HG02885 (cell line): Measurements from ENCODE around the gene SLC25A28.

ENCODE experiments used
- ATAC-seq: cut with Tn5 transposase; IDR thresholded peaks from one replicate; pipeline ENCODE4 v1.9.1; 2021; ENCODE audit warnings: mild to moderate bottlenecking; ENCODE audit not compliant: unreplicated experiment, poor library complexity

SLC25A28 gene, protein sequence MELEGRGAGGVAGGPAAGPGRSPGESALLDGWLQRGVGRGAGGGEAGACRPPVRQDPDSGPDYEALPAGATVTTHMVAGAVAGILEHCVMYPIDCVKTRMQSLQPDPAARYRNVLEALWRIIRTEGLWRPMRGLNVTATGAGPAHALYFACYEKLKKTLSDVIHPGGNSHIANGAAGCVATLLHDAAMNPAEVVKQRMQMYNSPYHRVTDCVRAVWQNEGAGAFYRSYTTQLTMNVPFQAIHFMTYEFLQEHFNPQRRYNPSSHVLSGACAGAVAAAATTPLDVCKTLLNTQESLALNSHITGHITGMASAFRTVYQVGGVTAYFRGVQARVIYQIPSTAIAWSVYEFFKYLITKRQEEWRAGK

DNA sequence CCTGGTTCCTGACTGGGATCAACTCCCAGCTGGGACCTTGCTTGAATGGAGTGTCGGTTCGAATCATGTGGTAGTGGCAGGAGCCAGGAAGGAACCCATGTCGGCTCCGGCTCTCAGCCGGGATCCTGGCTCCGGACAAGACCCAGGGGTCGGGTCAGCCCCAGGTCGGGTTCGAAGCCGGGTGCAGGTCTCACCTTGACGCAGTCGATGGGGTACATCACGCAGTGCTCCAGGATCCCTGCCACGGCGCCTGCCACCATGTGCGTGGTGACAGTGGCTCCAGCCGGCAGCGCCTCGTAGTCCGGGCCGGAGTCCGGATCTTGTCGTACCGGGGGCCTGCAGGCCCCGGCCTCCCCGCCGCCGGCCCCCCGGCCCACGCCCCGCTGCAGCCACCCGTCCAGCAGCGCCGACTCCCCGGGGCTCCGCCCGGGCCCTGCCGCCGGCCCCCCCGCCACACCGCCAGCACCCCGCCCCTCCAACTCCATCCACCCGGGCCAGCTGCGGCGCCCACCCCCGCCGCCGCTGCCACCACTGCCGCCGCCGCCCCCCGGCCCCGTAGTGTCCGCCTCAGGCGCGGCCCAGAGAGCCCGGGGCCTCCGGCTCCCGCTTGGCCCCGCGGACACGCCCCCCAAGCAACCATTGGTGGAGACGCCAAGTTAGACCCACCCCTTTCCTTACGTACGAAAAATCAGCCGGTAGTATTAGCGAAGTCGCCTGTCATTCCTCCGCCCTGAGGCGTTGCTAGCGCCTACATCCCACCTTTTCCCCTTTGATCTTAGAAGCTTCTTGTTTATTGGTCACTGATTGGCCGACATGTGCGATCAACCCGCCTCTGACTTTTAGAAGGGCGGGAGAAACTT, at the start of gene SLC25A28:
Gene SLC25A28, minus strand, starts transcription at position 589 of the 860 bp plus-strand sequence. Its CDS starts 104 bp downstream, at position 485.
- ATAC-seq: peak; percentile 80

DNA sequence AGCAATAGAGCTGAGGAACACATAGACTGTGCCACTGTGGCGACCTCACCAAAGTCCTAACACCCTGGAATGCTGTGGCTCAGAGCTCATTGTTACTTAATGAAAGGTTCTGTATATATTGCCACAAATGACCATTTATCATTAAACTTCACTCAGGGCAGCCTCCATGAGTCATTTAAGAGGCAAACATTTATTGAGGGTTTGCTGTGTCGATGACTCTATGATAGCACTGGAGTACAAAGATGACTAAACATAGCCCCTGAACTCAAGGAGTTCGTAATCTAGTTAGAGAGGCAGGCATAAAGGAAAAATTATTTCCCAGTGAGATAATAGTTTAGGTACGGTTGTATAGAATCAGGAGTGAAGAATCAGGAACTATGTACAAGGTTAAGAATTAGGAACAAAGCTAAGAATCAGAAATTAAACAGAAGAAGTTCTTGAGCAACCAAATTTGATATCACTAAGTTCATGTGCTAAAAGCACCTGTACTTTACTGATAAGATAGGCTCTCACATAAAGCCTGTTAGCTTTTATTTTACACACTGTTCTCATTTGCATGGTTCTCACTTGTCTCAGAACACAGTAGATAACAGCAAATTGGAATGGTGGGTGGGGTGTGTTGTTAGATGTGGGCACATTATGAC, 47.0 kb upstream of the SLC25A28 start:
- ATAC-seq: no peak

DNA sequence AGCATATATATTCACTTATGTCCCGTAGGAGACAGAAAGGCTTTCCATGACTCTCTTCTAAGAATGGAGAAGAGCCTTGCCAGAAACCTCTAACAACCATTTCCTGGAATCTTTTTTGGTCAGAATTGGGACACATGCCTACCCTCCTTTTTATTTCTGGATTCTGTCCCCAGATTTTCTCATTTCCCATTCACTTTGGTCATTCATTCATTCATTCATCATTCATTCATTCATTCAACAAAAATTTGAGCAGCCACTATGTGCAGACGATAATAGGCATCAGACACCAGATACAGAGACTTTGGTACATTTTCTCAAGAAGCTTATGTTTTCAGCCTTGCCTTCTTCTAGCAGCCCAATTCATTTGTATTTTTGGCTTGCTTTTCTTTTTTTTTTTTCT, 45.1 kb upstream of the SLC25A28 start:
- ATAC-seq: no peak

DNA sequence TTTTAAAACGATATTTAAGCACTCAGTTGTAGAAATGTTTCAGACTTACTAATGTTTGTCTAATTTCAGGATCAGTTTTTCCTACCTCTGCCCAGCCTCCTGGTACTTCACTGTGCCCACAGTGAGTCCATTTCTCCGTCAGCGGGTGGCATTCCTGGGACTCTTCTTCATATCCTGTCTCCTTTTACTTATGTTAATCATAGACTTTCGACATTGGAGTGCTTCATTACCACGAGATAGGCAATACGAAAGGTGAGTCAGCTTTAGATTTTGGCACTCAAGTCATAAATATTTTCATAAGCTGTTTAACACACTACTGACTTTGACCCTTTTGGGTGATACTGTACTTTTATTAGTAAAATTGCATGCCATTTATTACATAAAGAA, 41.1 kb upstream of the SLC25A28 start:
- ATAC-seq: no peak

DNA sequence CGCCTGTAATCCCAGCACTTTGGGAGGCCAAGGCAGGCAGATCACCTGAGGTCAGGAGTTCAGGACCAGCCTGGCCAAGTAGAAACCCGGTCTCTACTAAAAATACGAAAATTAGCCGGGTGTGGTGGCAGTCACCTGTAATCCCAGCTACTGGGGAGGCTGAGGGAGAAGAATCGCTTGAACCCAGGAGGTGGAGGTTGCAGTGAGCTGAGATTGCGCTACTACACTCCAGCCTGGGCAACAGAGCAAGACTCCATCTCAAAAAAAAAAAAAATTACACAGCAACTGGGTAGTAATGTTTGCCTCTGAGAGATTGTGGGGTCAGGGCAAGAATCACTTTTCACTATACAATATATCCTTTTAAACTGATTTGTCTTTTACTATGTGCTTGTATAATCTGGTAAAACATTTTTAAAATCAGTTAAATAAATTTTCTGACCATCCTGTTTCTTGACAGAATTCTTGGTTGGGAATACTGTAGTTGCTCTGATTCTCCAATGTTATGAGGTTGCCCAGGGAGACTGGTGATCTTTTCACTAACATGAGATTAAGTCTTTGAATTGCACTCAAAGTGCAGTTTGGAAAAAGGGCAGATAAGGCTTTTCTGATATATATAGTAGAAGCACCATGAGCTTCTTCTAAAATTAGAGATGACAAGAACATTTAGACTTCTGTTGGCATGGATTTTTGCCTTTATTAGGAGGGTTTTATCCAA, 40.6 kb upstream of the SLC25A28 start:
- no peak for ATAC-seq

DNA sequence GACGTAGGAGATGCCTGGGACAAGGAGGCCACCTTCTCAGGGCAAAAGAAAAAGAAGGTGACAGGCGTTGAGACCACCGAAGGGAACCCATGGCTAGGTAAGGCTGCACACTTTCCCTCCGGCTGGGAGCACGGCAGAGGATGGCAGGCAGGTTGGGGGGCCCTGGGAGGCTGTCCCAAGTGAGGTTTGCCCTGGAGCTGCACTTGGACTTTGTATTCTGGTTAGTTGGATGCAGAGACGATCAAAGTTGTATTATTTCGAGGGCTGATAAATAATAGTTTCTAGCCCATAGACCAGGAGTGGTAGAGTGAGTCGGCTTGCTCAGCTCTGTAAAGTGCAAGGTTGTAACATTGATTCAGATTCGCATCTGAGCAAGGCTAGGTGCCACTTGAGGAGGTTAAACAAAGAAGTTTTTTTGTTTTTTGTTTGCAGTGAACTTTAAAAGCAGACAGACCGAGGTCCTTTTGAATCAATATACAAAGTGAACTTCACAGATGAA, 39.7 kb upstream of the SLC25A28 start:
- ATAC-seq: no peak

DNA sequence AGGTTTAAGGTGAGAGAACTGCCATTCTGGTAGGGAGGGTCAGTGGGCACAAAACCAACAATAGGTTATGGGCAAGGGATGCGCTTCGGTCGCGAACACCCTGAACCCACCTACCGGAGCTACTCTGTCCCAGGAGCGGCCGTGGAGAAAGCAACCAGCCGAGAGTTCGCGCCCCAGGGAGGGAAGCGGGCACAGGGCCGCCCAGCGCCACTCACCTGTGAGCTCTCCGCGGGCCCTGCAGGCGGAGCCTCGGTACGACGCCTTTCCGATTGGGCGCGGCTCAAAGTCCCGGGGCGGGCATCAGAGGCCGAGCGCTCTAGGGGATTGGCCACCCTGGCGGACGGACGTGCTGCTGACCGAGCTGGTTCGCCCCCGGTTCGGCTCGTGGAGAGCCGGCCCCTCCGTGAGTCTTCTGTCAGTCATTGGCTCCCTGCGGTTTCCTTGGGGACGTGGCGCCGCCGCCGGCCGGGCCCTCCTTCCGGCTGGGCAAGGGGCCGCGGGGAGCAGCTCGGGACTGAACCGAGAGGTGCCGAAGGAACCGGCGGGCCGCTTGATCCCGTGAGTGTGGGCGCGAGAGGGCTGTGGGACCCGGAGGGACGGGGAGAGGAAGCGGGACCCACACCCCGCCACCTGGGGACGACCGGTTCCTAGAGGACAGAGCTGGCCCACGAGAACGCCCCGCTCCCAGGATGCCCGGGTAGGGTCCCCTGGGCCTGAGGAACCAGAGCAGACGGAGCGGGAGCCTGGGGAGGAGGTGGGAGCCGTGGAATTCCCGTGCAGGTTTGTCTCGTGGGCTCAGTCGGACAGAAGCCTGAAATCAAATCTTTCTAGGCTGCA, 39.0 kb upstream of the SLC25A28 start, which contains the start of gene ENTPD7:
Gene ENTPD7, plus strand, starts transcription at position 479 of the 837 bp plus-strand sequence. CDS start 448 bp downstream, outside the sequence.
- ATAC-seq: peak; percentile 100

DNA sequence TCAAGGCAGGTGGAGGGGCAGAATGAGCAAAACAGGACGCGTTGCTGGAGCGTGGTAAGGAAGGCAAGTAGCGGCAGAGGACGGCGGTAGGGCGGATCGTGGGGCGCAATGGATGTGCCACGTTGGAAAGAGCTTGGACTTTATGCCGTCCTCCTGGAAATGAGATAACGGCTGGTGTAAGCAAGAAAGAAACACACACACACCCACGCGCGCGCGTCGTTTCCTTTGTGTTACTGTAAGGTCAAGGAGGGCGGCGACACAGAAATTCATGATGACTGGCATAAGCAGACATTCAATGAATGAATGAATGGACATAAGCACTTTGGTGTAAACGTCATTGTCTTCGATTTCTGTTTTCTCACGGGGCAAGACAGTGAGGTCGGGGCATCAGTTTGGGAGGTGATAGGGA, 38.4 kb upstream of the SLC25A28 start:
- ATAC-seq: no peak

DNA sequence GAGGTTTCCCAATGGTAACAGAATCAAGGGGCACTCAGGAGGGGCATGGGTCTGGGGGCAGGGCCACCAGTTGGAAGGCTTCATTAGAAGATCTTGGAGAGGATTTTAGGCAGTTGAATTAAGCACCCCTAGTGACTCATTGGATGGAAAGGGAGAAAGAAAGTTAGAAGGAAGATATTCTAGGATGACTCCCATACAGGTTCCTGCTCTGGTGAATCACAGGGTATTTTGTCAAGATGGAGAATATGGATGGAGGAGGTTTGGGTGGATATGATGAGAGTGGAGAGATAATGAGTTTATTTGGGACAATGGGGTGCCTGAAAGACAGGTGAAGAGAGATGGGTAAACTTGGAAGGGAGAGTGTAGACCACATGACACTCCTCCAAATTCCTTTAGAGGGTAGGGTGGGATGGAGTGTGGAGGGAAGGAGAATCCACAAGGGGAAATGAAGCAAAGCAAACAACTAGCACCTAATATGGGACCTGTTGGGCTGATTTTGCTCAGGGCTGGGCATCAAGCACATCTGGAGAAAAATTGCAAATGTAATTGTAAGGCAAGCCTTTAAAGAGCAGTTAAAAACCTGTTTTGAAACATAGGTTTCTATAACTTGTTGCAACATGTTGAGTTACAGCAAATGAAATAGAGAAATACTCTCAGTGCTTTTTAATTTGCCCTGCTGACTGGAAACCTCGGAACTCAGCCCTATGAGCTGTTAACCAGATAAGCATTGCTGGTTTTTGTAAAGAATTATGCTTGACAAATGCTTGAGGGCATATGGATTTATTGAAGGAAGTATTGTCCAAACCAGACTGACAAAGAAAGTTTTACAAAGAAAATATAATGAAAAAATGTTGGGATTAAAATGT, 36.2 kb upstream of the SLC25A28 start:
- ATAC-seq: no peak

DNA sequence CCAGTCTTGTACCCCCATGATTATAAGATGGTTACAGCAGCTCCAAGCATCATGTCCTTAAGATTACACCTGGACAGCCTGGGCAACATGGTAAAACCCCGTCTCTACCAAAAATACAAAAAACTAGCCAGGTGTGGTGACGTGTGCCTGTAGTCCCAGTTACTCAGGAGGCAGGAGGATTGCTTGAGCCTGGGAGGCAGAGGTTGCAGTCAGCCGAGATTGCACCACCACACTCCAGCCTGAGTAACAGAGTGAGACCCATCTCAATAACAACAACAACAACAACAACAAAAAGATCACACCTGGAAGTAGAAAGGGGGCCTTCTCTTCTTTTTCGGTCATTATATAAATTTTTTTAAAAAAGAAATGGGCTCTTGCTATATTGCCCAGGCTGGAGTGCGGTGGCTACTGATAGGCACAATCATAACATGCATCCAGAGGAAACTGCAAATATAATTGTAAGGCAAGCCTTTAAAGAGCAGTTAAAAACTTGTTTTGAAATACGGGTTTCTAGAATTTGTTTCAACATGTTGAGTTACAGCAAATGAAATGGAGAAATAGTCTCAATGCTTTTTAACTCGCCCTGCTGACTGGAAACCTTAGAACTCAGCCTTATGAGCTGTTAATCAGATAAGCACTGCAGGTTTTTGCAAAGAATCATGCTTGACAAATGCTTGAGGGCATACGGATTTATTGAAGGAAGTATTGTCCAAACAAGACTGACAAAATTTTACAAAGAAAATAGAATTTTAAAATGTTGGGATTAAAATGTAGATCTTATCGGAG, 34.3 kb upstream of the SLC25A28 start:
- no peak for ATAC-seq

DNA sequence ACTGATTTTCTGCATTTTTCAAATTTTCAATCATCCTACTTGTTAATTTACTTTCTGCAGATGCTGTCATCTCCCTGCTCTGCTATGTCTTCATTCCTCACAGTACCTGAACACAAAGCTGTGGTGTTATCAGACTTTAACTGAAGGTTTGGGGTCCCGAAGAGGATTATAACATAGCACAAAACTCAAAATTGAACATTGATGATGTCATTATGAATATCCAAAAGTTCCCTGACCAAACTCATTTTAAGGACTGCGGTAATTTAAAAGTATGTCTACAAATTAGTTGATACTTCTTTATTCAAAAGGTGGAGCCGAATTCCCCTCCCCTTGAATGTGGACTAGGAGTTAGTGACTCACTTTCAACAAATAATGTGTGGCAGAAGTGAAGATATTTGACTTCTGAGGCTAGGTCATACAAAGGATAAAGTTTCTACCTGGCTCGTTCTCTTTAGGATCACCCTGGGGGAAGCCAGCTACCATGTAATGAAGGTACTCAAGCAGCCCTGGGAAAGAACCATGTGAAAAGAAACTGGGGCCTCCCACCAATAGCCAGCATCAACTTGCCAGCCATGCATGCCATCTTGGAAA, 32.7 kb upstream of the SLC25A28 start:
- ATAC-seq: no peak

DNA sequence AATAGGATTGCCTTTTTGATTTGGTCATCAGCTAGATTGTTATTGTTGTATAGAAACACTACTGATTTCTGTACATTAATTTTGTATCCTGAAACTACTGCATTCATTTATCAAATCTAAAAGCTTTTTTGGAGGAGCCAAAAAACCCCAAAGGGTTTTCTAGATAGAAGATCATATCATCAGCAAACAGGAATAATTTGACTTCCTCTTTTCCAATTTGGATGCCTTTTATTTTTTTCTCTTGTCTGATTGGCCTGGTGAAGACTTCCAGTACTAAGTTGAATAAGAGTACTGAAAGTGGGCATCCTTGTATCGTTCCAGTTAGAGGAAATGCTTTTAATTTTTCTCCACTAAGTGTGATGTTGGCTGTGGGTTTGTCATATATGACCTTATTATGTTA, 28.5 kb upstream of the SLC25A28 start:
- no peak for ATAC-seq

DNA sequence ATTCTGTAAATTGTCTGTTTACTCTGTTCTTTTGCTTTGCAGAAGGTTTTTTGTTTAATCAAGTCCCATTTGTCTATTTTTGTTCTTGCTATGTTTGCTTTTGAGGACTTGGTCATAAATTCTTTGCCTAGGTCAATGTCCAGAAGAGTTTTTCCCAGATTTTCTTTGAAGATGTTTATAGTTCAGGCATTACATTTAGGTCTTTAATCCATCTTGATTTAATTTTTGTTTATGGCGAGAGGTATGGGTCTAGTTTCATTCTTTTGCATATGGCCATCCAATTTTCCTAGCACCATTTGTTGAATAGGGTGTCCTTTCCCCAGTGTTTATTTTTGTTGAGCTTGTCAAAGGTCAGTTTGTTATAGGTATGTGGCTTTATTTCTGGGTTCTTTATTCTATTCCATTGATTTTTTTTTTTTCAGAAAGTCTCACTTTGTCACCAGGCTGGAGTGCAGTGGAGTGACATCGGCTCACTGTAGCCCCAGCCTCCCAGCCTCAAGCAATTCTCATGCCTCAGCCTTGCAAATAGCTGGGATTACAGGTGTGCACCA, 27.4 kb upstream of the SLC25A28 start:
- ATAC-seq: no peak

DNA sequence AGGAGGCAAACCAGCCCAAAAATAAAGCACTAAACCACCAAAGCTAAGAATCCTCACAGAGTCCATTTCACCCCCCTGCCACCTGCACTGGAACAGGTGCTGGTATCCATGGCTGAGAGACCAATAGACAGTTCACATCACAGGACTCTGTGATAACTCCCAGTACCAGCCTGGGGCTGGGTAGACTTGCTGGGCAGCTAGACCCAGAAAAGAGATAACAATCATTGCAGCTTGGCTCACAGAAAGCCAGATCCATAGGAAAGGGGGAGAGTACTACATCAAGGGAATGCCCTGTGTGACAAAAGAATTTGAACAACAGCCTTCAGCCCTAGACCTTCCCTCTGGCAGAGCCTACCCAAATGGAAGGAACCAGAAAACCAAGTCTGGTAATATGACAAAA, 13.6 kb upstream of the SLC25A28 start:
- ATAC-seq: no peak

DNA sequence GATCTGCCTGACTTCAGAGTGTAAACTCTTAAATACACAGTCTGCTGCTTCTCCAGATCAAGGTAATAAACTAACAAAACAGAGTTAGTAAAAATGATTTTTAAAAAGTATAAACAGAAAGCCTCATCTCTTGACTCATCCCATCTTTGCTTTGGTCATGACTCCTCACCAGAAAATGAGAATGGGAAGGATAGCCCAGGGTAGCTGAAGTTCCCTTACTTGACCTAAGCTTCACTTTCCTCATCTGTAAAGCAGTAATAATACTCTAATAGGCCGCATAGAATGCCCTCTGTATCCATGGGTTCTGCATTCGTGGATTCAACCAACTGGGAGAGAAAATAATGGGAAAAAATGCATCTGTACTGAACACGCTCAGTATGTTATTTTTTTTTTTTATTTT, 11.3 kb upstream of the SLC25A28 start:
- no peak for ATAC-seq

DNA sequence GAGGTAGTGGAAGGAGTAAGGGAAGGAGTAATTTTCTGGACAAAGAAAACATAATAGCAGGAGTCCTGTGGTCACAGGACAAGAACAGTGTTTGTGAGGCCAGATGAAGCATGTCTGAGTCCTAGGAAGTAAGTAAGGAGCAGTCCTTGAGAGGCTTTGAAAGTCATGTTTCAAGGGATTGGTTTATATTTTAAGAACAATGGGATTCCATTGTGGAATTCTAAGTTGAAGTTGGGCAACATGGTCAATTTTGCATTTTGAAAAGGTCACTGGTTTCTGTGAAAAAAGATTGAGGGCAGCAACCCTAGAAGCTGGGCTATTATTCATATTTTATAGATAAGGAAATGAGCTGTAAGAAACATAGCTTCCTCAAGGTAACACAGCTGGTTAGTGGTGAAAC, 10.8 kb upstream of the SLC25A28 start:
- ATAC-seq: no peak

DNA sequence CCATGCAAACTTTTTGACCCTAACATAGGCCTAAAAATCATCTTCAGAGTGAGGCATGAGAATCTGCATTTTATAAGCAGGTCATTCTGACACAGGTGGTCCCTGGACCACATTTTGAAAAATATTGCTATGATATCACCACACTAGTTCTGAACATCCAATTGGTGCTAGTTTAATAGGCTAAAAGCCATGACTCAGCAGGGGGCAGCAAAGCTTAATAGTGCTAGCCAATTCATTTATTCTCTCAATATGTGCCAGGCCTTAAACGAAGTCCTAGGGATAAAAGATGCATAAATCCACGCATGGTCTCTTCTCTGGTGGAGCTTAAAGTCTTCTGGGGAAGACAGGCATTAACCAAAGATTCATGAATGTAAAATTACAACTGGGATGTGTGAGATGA, 10.2 kb upstream of the SLC25A28 start:
- ATAC-seq: no peak
